Kidney (tissue), 14 donors: Measurements from ENCODE around the gene PEAK1. TPM values are rescaled to one million over a fixed set of nuclear protein-coding genes. Genes with fewer than 3 reads are reported as not detected.

ENCODE experiments used
- DNase-seq, 5 donors: peaks; one replicate each; pipeline ENCODE4 v3.0.0-alpha.2; 2013 to 2020
- FAIRE-seq: peaks from 2 replicates; lab custom pipeline; 2012; peaks lifted over from hg19 to GRCh38; lab: Jason Lieb, UNC
- H3K27ac ChIP-seq, 2 donors: one replicate each; pipeline ENCODE4 v1.7.0; 2013; ENCODE audit warnings: low read depth in 2 of 2, low read length in 2 of 2, inconsistent platforms in 1 of 2
- H3K27me3 ChIP-seq: one replicate; pipeline ENCODE4 v1.7.1; 2013; ENCODE audit warnings: low read length, inconsistent platforms; ENCODE audit not compliant: control insufficient read depth, insufficient read depth
- H3K36me3 ChIP-seq, 3 donors: one replicate each; pipeline versions ENCODE4 v1.7.0 to v1.7.1; 2013; ENCODE audit warnings: low read length in 3 of 3, control low read depth in 1 of 3, inconsistent platforms in 1 of 3; ENCODE audit not compliant: insufficient read depth in 3 of 3, control insufficient read depth in 2 of 3
- H3K4me1 ChIP-seq, 3 donors: one replicate each; pipeline versions ENCODE4 v1.7.0 to v1.7.1; 2013; ENCODE audit warnings: low read length in 3 of 3, inconsistent platforms in 1 of 3, low read depth in 1 of 3; ENCODE audit not compliant: control insufficient read depth in 2 of 3, insufficient read depth in 2 of 3
- H3K4me3 ChIP-seq, 3 donors: one replicate each; pipeline versions ENCODE4 v1.7.0 to v1.8.1; 2013; ENCODE audit warnings: low read length in 3 of 3, control low read depth in 1 of 3, inconsistent platforms in 1 of 3
- H3K9ac ChIP-seq, 3 donors: one replicate each; pipeline versions ENCODE4 v1.7.0 to v1.7.1; 2013; ENCODE audit warnings: low read length in 3 of 3, control low read depth in 1 of 3, inconsistent platforms in 1 of 3
- H3K9me3 ChIP-seq, 3 donors: one replicate each; pipeline versions ENCODE4 v1.7.0 to v1.7.1; 2013; ENCODE audit warnings: low read length in 3 of 3, control low read depth in 1 of 3, inconsistent platforms in 1 of 3; ENCODE audit not compliant: control insufficient read depth in 2 of 3, insufficient read depth in 1 of 3
- intact Hi-C: fragments of 100-400 bp; cut with DNase I; formaldehyde crosslinking; loops from one replicate; pipeline ENCODE4 v1.11.1; 2022
- polyA plus RNA-seq: library from polyadenylated mRNA; stranded (reverse); fragments of 350-450 nt; fragmentation: Illumina TruSeq; extraction: RNeasy Lipid Tissue Mini Kit (QIAGEN cat#74804); gene quantifications from one replicate; pipeline ENCODE4 v1.2.3, GENCODE V29; 2014; ENCODE audit warnings: low read depth, low replicate concordance; ENCODE audit not compliant: insufficient read depth
- total RNA-seq: library from RNA; stranded (reverse); fragmentation: NEBNext Ultra II Directional; extraction: Animal tissue kit (Norgen Biotek cat#: 25700); gene quantifications from one replicate; pipeline ENCODE4 v1.2.1, GENCODE V29; 2021
- TF ChIP-seq, protein P1 (sequence below): IDR thresholded peaks from 3 replicates; pipeline ENCODE4 v1.5.1; 2012; ENCODE audit warnings: mild to moderate bottlenecking, moderate library complexity, borderline replicate concordance; ENCODE audit not compliant: insufficient read depth; ENCODE audit errors: extremely low read depth
- donor health status: control.
- donor health status: control.
- donor health status: control.
- donor health status: control.
- donor health status: control.
- donor health status: DM: yes; HTN: yes; CAD: no.
- donor health status: Normal renal cell carcinoma (clear cell type).

Gene PEAK1
- total and polyA plus RNA-seq, 2 donors from 2014 or later, result 2.9 to 50.3 TPM

DNA sequence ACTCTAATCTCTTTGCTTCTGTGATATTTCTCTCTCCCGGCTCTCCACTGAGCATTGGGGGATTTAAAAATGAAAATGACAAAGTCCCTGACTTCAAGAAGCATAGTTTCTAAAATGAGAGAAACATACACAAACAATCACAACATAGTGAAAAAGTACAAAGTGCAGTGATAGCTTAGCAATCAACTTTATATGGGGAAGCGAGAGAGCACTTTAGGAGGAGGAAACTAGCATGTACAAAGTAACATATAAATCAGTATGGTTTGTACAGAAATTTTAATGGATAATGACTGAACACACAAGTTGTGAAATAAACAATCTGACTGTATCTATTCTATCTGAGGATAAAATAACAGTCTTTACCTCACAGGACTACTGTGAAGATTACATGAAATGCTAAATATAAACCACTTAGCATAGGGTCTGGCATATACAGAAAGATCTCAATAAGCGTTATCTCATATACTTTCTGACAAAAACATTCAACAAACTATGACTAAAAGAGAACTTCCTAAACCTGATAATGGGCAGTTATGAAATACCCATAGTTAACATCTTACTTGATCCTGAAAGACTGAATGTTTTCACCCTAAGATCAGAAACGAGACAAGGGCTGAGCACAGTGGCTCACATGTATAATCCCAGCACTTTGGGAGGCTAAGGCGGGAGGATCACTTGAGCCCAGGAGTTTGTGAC is 61.2 kb downstream of the PEAK1 start:
- DNase-seq (no peak), FAIRE-seq (no peak)
- TF ChIP-seq, protein P1, sequence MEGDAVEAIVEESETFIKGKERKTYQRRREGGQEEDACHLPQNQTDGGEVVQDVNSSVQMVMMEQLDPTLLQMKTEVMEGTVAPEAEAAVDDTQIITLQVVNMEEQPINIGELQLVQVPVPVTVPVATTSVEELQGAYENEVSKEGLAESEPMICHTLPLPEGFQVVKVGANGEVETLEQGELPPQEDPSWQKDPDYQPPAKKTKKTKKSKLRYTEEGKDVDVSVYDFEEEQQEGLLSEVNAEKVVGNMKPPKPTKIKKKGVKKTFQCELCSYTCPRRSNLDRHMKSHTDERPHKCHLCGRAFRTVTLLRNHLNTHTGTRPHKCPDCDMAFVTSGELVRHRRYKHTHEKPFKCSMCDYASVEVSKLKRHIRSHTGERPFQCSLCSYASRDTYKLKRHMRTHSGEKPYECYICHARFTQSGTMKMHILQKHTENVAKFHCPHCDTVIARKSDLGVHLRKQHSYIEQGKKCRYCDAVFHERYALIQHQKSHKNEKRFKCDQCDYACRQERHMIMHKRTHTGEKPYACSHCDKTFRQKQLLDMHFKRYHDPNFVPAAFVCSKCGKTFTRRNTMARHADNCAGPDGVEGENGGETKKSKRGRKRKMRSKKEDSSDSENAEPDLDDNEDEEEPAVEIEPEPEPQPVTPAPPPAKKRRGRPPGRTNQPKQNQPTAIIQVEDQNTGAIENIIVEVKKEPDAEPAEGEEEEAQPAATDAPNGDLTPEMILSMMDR, result no peak
- intact Hi-C loops, result no loop called here
- no peaks in the 10 kb centered on the region for H3K27me3 ChIP-seq
- H3K27ac ChIP-seq, result no peak overlapping the region
- no peak overlapping the region for H3K4me3 ChIP-seq
- H3K9ac ChIP-seq, result no peak overlapping the region
- H3K9me3 ChIP-seq, result no peaks in the 10 kb centered on the region
- H3K36me3 ChIP-seq, result no peaks in the 10 kb centered on the region
- no peaks in the 10 kb centered on the region for H3K4me1 ChIP-seq

- Histone ChIP-seq H3K27me3 (no peaks in the 10 kb centered on the region), H3K27ac (no peak overlapping the region), H3K9ac (no peak overlapping the region), H3K4me1 (no peaks in the 10 kb centered on the region), H3K9me3 (no peaks in the 10 kb centered on the region), H3K4me3 (no peak overlapping the region), H3K36me3 (no peaks in the 10 kb centered on the region)
- FAIRE-seq, result no peak
- TF ChIP-seq, protein P1, result no peak
- intact Hi-C loops, result no loop called here
- no peak for DNase-seq
These were observed 63.6 kb downstream of the PEAK1 start for GRCh38 chr15:77356305-77356704.

DNA sequence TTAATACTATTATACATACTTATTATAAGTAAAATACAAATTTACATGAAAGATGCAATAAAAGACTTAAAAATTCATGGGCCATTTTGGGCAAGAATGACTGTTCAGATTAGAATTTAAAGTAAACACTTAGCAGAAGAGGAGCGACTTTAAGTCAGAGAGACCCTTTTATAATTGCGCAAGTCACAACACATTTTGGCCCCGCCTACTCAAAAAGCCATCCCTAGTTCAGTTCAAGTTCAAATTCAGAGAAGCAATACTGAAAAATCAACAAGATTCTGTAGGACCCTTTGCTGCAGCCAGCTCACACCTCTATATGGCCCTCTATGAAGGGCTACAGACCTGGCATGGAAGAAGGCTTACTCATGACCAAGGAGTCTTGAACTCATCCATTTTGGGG is 64.6 kb downstream of the PEAK1 start:
- H3K9ac ChIP-seq, result no peak overlapping the region
- no peak overlapping the region for H3K4me3 ChIP-seq
- no peaks in the 10 kb centered on the region for H3K4me1 ChIP-seq
- no peaks in the 10 kb centered on the region for H3K36me3 ChIP-seq
- no peaks in the 10 kb centered on the region for H3K9me3 ChIP-seq
- H3K27me3 ChIP-seq, result no peaks in the 10 kb centered on the region
- no peak for DNase-seq
- TF ChIP-seq, protein P1, result no peak
- no peak for FAIRE-seq
- intact Hi-C loops, result no loop called here
- no peak overlapping the region for H3K27ac ChIP-seq
